ENCODE results near the gene HSPA9. TPM values are rescaled to one million over a fixed set of nuclear protein-coding genes. Genes with fewer than 3 reads are reported as not detected.

The HSPA9 gene
- total RNA-seq, 1 donor = 394 TPM

GRCh38 chr5:138563340-138564118 is 11.7 kb downstream of the HSPA9 start:
- TF ChIP-seq CTCF (IDR thresholded peaks at IDR 0.05; ENCODE audit: insufficient read depth, low read length) = no peak
- H3K4me3 ChIP-seq (ENCODE audit: low read depth, low read length) = no peak overlapping the region
- no peak for DNase-seq (ENCODE audit: low read depth)

- no peak for DNase-seq (ENCODE audit: low read depth)
- no peak for TF ChIP-seq CTCF (IDR thresholded peaks at IDR 0.05; ENCODE audit: insufficient read depth, low read length)
- H3K4me3 ChIP-seq (ENCODE audit: low read depth, low read length) = no peak overlapping the region
Measured at GRCh38 chr5:138560971-138561370, 14.2 kb downstream of the HSPA9 start.

GRCh38 chr5:138559937-138560336 is 15.3 kb downstream of the HSPA9 start:
- no peak overlapping the region for H3K4me3 ChIP-seq (ENCODE audit: low read depth, low read length)
- TF ChIP-seq CTCF (IDR thresholded peaks at IDR 0.05; ENCODE audit: insufficient read depth, low read length) = no peak
- no peak for DNase-seq (ENCODE audit: low read depth)

GRCh38 chr5:138557677-138558076 is 17.5 kb downstream of the HSPA9 start:
- H3K4me3 ChIP-seq (ENCODE audit: low read depth, low read length) = no peak overlapping the region
- no peak for DNase-seq (ENCODE audit: low read depth)
- TF ChIP-seq CTCF (IDR thresholded peaks at IDR 0.05; ENCODE audit: insufficient read depth, low read length) = no peak

- H3K4me3 ChIP-seq (ENCODE audit: low read depth, low read length) = no peak overlapping the region
- no peak for DNase-seq (ENCODE audit: low read depth)
- TF ChIP-seq CTCF (IDR thresholded peaks at IDR 0.05; ENCODE audit: insufficient read depth, low read length) = no peak
Measured at GRCh38 chr5:138554143-138554542, 21.1 kb downstream of the HSPA9 start.

GRCh38 chr5:138553437-138554095 is 21.6 kb downstream of the HSPA9 start:
- TF ChIP-seq CTCF (IDR thresholded peaks at IDR 0.05; ENCODE audit: insufficient read depth, low read length) = no peak
- H3K4me3 ChIP-seq (ENCODE audit: low read depth, low read length) = no peak overlapping the region
- DNase-seq (ENCODE audit: low read depth) = no peak
